ENCODE results near the gene IL18R1. TPM values are rescaled to one million over a fixed set of nuclear protein-coding genes. Genes with fewer than 3 reads are reported as not detected.

The IL18R1 gene
- total RNA-seq, 1 donor from 2014 or later: 5.3 TPM

DNA sequence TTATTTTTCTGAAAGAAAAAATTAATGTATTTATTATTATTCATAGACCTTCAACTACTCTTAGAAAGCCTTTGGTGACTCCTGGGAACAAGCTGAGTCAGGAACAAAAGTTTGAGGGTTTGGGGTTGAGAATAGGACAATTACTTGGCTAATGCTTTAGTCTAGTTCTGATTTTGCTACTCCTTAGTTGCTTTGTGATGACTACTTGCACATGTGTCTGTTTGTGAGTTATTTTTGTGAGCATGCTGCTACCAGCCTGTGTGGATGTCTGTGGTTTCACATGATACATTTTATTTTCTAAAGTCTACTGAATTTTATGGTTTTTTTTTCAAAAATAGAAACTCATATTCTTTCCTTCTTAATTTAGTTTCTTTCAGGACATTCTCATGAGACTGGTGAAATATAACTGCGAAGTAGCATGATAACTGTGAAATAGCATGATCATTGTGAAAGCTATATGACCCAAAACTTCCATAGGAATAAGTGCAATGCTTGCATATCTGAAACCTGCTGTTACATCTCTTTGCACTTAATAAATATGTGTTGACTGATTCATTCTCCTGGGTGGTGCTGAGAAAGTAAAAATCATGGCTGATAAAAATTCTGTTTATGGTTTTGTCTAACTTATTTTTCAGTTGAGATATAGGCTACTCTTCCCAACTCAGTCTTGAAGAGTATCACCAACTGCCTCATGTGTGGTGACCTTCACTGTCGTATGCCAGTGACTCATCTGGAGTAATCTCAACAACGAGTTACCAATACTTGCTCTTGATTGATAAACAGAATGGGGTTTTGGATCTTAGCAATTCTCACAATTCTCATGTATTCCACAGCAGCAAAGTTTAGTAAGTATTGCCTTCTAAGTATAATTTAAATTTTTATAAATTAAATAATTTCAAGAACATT, 17.9 kb upstream of the IL18R1 start:
- TF ChIP-seq, protein P1, sequence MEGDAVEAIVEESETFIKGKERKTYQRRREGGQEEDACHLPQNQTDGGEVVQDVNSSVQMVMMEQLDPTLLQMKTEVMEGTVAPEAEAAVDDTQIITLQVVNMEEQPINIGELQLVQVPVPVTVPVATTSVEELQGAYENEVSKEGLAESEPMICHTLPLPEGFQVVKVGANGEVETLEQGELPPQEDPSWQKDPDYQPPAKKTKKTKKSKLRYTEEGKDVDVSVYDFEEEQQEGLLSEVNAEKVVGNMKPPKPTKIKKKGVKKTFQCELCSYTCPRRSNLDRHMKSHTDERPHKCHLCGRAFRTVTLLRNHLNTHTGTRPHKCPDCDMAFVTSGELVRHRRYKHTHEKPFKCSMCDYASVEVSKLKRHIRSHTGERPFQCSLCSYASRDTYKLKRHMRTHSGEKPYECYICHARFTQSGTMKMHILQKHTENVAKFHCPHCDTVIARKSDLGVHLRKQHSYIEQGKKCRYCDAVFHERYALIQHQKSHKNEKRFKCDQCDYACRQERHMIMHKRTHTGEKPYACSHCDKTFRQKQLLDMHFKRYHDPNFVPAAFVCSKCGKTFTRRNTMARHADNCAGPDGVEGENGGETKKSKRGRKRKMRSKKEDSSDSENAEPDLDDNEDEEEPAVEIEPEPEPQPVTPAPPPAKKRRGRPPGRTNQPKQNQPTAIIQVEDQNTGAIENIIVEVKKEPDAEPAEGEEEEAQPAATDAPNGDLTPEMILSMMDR (IDR thresholded peaks at IDR 0.05; ENCODE audit: insufficient read depth, low read length, severe bottlenecking): no peak
- no peak overlapping the region for H3K4me3 ChIP-seq (ENCODE audit: low read depth, low read length)
- H3K36me3 ChIP-seq (ENCODE audit: control insufficient read depth, insufficient read depth, low read length): no peaks in the 10 kb centered on the region
- H3K27me3 ChIP-seq (ENCODE audit: control insufficient read depth, insufficient read depth, low read length): no peaks in the 10 kb centered on the region
- DNase-seq (ENCODE audit: low read depth) (peak; percentile 53), FAIRE-seq (no peak)

DNA sequence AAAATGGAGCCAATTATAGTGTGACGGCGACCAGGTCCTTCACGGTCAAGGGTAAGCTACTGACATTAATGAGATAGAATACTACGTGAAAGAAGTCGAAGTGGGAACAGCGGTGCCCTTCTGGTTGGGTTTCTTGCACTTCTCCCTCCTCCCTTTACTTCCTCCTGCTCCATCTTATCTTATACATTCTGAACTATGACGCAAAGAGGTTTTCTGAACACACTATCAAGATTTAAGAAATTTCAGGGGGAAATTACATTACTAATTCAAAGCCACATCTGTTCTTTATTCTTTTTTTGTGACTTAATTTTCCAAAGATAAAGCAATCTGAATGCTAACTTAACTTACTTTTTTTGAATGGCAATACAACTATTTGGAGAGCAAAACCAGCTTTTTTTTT, 14.8 kb upstream of the IL18R1 start:
- FAIRE-seq (no peak), DNase-seq (ENCODE audit: low read depth) (no peak)
- H3K4me3 ChIP-seq (ENCODE audit: low read depth, low read length): no peak overlapping the region
- TF ChIP-seq, protein P1 (IDR thresholded peaks at IDR 0.05; ENCODE audit: insufficient read depth, low read length, severe bottlenecking): no peak
- no peaks in the 10 kb centered on the region for H3K27me3 ChIP-seq (ENCODE audit: control insufficient read depth, insufficient read depth, low read length)
- H3K36me3 ChIP-seq (ENCODE audit: control insufficient read depth, insufficient read depth, low read length): no peaks in the 10 kb centered on the region

DNA sequence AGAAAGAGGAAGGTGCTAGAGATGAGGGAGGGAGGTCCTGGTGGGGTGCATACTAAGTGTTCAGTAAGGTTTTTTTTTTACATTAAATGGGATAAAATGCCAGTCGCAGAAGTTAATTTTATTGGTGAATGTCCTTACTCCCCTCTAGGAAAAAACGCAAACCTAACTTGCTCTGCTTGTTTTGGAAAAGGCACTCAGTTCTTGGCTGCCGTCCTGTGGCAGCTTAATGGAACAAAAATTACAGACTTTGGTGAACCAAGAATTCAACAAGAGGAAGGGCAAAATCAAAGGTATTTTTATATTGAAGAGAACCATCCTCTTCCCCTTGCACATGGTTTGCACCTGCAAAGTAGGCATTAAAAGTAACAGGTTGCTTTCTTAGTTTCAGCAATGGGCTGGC, 12.7 kb upstream of the IL18R1 start:
- TF ChIP-seq, protein P1 (IDR thresholded peaks at IDR 0.05; ENCODE audit: insufficient read depth, low read length, severe bottlenecking): peak; percentile 26
- H3K27me3 ChIP-seq (ENCODE audit: control insufficient read depth, insufficient read depth, low read length): no peaks in the 10 kb centered on the region
- H3K36me3 ChIP-seq (ENCODE audit: control insufficient read depth, insufficient read depth, low read length): no peaks in the 10 kb centered on the region
- no peak for FAIRE-seq
- DNase-seq (ENCODE audit: low read depth): peak; percentile 12
- no peak overlapping the region for H3K4me3 ChIP-seq (ENCODE audit: low read depth, low read length)

DNA sequence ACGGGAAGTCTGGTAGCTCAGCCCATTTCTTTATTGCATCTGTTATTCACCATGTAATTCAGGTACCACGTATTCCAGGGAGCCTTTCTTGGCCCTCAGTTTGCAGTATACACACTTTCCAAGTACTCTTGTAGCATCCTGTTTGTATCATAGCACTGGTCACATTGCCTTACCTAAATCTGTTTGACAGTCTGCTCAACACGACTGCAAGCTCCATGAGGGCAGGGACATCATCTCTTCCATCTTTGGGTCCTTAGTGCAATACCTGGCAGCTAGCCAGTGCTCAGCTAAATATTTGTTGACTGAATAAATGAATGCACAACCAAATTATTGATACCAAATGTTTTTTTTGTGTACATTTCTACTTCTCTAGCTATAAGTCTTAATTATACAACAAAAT, 11.2 kb upstream of the IL18R1 start:
- DNase-seq (ENCODE audit: low read depth): no peak
- FAIRE-seq: no peak
- TF ChIP-seq, protein P1 (IDR thresholded peaks at IDR 0.05; ENCODE audit: insufficient read depth, low read length, severe bottlenecking): no peak
- Histone ChIP-seq H3K4me3 (ENCODE audit: low read depth, low read length) (no peak overlapping the region), H3K27me3 (ENCODE audit: control insufficient read depth, insufficient read depth, low read length) (no peaks in the 10 kb centered on the region), H3K36me3 (ENCODE audit: control insufficient read depth, insufficient read depth, low read length) (no peaks in the 10 kb centered on the region)

DNA sequence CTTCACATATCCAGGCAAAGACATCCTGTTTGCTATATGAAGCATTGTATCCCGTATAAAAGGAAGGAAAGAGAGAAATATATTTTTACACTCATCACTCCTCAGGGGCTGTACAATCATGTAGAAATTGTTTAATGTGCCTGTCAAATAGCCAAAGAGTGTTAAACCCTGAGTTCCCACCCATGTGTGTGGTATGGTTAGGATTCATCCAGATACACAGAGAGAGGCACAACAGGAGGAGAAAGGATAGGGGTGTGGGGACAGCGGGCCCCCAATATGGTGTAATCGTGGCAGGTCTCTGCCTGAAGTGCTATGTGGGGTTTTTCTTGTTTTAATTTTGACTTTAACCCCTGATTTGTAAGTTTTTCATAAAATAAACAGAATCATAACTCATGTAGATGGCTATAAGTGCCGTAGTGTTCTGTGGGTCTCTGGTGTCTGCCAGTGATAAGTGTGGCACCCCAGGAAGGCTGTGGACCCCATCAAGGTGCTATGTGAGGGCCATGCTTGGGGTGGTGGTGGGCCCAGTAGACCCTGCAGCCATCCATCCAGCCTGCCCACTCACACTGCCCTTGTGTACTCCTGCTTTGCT, 10.2 kb upstream of the IL18R1 start:
- Histone ChIP-seq H3K27me3 (ENCODE audit: control insufficient read depth, insufficient read depth, low read length) (no peaks in the 10 kb centered on the region), H3K4me3 (ENCODE audit: low read depth, low read length) (no peak overlapping the region), H3K36me3 (ENCODE audit: control insufficient read depth, insufficient read depth, low read length) (no peaks in the 10 kb centered on the region)
- no peak for DNase-seq (ENCODE audit: low read depth)
- FAIRE-seq: no peak
- TF ChIP-seq, protein P1 (IDR thresholded peaks at IDR 0.05; ENCODE audit: insufficient read depth, low read length, severe bottlenecking): no peak

Measured in bronchial epithelial cell (primary cell).